Measurements from ENCODE around the gene PKNOX1. TPM values are rescaled to one million over a fixed set of nuclear protein-coding genes. Genes with fewer than 3 reads are reported as not detected.
A peak's percentile ranks its signal among the peaks of the same experiment; 100 is the strongest.
"Not testable (repeated sequence)": the region's sequence is repeated elsewhere in the genome, so short reads cannot be mapped to it uniquely, and the experiment has no call there.

The PKNOX1 gene
- total RNA-seq, 1 experiment from 2014 or later = 30.6 TPM

- no peak for TF ChIP-seq CTCF (conservative IDR thresholded peaks at IDR 0.05; ENCODE audit: low read depth, low read length)
- TF ChIP-seq EZH2 (IDR thresholded peaks at IDR 0.05; ENCODE audit: borderline replicate concordance, low read depth, low read length, poor library complexity, severe bottlenecking) = no peak
- no TSS peak for BruUV-seq (replicated peaks)
- Histone ChIP-seq H3K9me3 (ENCODE audit: low read depth, low read length, poor library complexity, severe bottlenecking) (no peaks in the 10 kb centered on the region), H3K4me3 (ENCODE audit: low read depth, low read length, poor library complexity, severe bottlenecking) (no peak overlapping the region), H3K27me3 (replicated peaks; ENCODE audit: insufficient read depth, low read depth, low read length, poor library complexity) (no peaks in the 10 kb centered on the region), H3K4me1 (ENCODE audit: insufficient read depth, low read length, poor library complexity, severe bottlenecking) (peaks cover 11% of the 10 kb centered on the region), H3K36me3 (ENCODE audit: insufficient read depth, low read length, poor library complexity, severe bottlenecking) (no peaks in the 10 kb centered on the region), H3K27ac (ENCODE audit: low read depth, low read length, poor library complexity, severe bottlenecking) (no peak overlapping the region)
- CTCF ChIA-PET = no interaction called here
- DNase-seq (ENCODE audit: low spot score) = no peak
- intact Hi-C loops (cut with micrococcal nuclease; ENCODE audit: unreplicated experiment) = no loop called here
- POLR2A ChIA-PET (ENCODE audit: low non-redundant PET) = no interaction called here
These were observed 11.9 kb downstream of the PKNOX1 start for GRCh38 chr21:42986125-42986783.

GRCh38 chr21:42988236-42988965 is 14.0 kb downstream of the PKNOX1 start:
- peak overlapping the region; percentile 8 for H3K27ac ChIP-seq (ENCODE audit: low read depth, low read length, poor library complexity, severe bottlenecking)
- POLR2A ChIA-PET (ENCODE audit: low non-redundant PET) = no interaction called here
- H3K4me1 ChIP-seq (ENCODE audit: insufficient read depth, low read length, poor library complexity, severe bottlenecking) = peaks cover 12% of the 10 kb centered on the region
- no peak for DNase-seq (ENCODE audit: low spot score)
- intact Hi-C loops (cut with micrococcal nuclease; ENCODE audit: unreplicated experiment) = no loop called here
- H3K9me3 ChIP-seq (ENCODE audit: low read depth, low read length, poor library complexity, severe bottlenecking) = no peaks in the 10 kb centered on the region
- H3K27me3 ChIP-seq (replicated peaks; ENCODE audit: insufficient read depth, low read depth, low read length, poor library complexity) = no peaks in the 10 kb centered on the region
- BruUV-seq (replicated peaks) = no TSS peak
- CTCF ChIA-PET = no interaction called here
- no peak for TF ChIP-seq CTCF (conservative IDR thresholded peaks at IDR 0.05; ENCODE audit: low read depth, low read length)
- no peak for TF ChIP-seq EZH2 (IDR thresholded peaks at IDR 0.05; ENCODE audit: borderline replicate concordance, low read depth, low read length, poor library complexity, severe bottlenecking)
- no peak overlapping the region for H3K4me3 ChIP-seq (ENCODE audit: low read depth, low read length, poor library complexity, severe bottlenecking)
- no peaks in the 10 kb centered on the region for H3K36me3 ChIP-seq (ENCODE audit: insufficient read depth, low read length, poor library complexity, severe bottlenecking)

- H3K27ac ChIP-seq (ENCODE audit: low read depth, low read length, poor library complexity, severe bottlenecking); POLR2A ChIA-PET (ENCODE audit: low non-redundant PET); H3K4me1 ChIP-seq (ENCODE audit: insufficient read depth, low read length, poor library complexity, severe bottlenecking); intact Hi-C loops (cut with micrococcal nuclease; ENCODE audit: unreplicated experiment); H3K9me3 ChIP-seq (ENCODE audit: low read depth, low read length, poor library complexity, severe bottlenecking); H3K4me3 ChIP-seq (ENCODE audit: low read depth, low read length, poor library complexity, severe bottlenecking); BruUV-seq (replicated peaks); H3K27me3 ChIP-seq (replicated peaks; ENCODE audit: insufficient read depth, low read depth, low read length, poor library complexity); H3K36me3 ChIP-seq (ENCODE audit: insufficient read depth, low read length, poor library complexity, severe bottlenecking); CTCF ChIA-PET; DNase-seq (ENCODE audit: low spot score): not testable (repeated sequence)
These were observed 15.0 kb downstream of the PKNOX1 start for GRCh38 chr21:42989370-42989769.

All from A673 (cell line).